DND-41 (cell line): ENCODE measurements around the gene KRTDAP.
A peak's percentile ranks its signal among the peaks of the same experiment; 100 is the strongest.

Experiments used
- ATAC-seq: fragments of 200-7000 bp; cut with Tn5 transposase; 3 replicates; pipeline ENCODE4 v1.9.1; 2021; ENCODE audit warnings: low read depth; ENCODE audit not compliant: insufficient read depth
- DNase-seq: peaks from one replicate; pipeline ENCODE4 v3.0.0-alpha.2; 2020
- H2AFZ ChIP-seq: 2 replicates; pipeline ENCODE4 v1.6.0; 2012; ENCODE audit warnings: low read depth, low read length
- H3K27ac ChIP-seq: 2 replicates; pipeline ENCODE4 v1.5.1; 2012; ENCODE audit warnings: low read length, inconsistent platforms
- H3K27me3 ChIP-seq: fragments of 200-600 bp; sonication (generic); 2 replicates; pipeline ENCODE4 v1.6.0; 2012; ENCODE audit warnings: low read length, mild to moderate bottlenecking, inconsistent platforms; ENCODE audit not compliant: insufficient read depth, poor library complexity
- H3K36me3 ChIP-seq: 2 replicates; pipeline ENCODE4 v1.5.1; 2012; ENCODE audit warnings: low read length, inconsistent platforms; ENCODE audit not compliant: insufficient read depth
- H3K4me1 ChIP-seq: 2 replicates; pipeline ENCODE4 v1.5.1; 2012; ENCODE audit warnings: mild to moderate bottlenecking, low read length; ENCODE audit not compliant: insufficient read depth
- H3K4me2 ChIP-seq: 2 replicates; pipeline ENCODE4 v1.6.0; 2012; ENCODE audit warnings: mild to moderate bottlenecking, moderate library complexity, low read length, inconsistent platforms; ENCODE audit not compliant: insufficient read depth
- H3K4me3 ChIP-seq, 2 experiments: fragments of 200-600 bp in 1 of 2; shearing (Covaris generic) in 1 of 2; 2 replicates each; pipeline ENCODE4 v1.5.1; 2012 to 2016; ENCODE audit warnings: inconsistent platforms in 2 of 2, low read length in 2 of 2, mild to moderate bottlenecking in 2 of 2, low read depth in 1 of 2, moderate library complexity in 1 of 2
- H3K79me2 ChIP-seq: 2 replicates; pipeline ENCODE4 v1.6.0; 2012; ENCODE audit warnings: low read length, inconsistent platforms; ENCODE audit not compliant: insufficient read depth
- H3K9ac ChIP-seq: 2 replicates; pipeline ENCODE4 v1.6.0; 2012; ENCODE audit warnings: low read depth, mild to moderate bottlenecking, inconsistent platforms, low read length, moderate library complexity
- H3K9me3 ChIP-seq: 2 replicates; pipeline ENCODE4 v1.5.1; 2012; ENCODE audit warnings: low read length, moderate library complexity, mild to moderate bottlenecking, inconsistent platforms; ENCODE audit not compliant: insufficient read depth, severe bottlenecking
- H4K20me1 ChIP-seq: 2 replicates; pipeline ENCODE4 v1.6.0; 2012; ENCODE audit warnings: low read length; ENCODE audit not compliant: insufficient read depth
- EZH2 ChIP-seq: IDR thresholded peaks from 3 replicates; pipeline ENCODE4 v1.6.1; 2012; ENCODE audit warnings: borderline replicate concordance, low read depth, mild to moderate bottlenecking, moderate library complexity, low read length, inconsistent platforms; ENCODE audit not compliant: severe bottlenecking
- TF ChIP-seq, protein P1 (sequence below): IDR thresholded peaks from 2 replicates; pipeline ENCODE4 v1.5.1; 2012; ENCODE audit warnings: borderline replicate concordance, low read length, moderate library complexity, mild to moderate bottlenecking; ENCODE audit not compliant: poor library complexity, severe bottlenecking; ENCODE audit errors: extremely low read depth

Gene KRTDAP

DNA sequence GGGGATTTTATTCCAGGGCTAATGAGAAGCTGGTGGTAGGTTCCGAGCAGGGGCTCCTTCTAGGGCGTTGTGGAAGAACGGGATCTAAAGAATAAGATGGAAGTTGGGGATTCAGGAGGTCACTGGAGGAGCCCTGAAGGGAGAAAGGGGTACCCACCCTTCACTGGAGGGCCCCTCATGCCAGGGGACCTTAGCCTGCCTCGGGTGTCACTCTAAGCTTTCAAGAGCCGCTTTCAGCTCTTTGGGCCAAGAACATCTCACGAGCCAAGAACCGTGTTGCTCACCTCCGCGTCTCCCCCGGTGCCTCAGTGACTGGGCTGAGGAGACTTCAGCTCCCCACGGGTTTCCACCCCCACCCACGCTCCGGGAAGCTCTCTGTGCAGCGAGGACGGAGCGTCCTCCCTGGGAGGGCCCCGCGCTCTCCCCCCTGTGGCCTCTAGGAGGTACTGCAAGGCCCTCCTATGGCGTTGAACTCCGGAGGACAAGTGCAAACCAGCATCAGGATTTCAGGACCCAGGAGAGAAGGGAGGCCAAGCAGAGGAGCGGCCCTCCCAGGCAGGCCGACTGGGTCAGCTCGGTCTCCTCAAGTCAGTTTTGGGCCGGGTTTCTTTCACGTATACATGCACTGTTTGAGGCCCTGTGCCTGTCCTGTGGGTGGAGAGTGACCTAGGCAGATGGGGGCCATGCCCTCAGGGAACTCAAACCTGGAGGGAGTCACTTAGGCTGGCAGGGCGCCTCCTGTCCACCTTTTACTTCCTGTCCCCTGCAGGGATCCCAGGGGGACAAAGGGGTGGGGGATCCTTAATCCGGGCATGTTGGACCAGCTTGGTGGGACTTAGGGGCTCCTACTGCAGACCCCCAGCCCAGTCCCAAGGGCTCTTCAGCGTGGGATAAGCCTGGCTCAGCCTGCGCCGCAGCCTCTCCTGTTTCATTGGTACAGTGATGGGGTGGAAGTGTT, 5.1 kb upstream of the KRTDAP start:
- Histone ChIP-seq H3K27me3 (peaks cover 13% of the 10 kb centered on the region), H4K20me1 (no peaks in the 10 kb centered on the region), H2AFZ (peak overlapping the region; percentile 29; the same call in 1 of the 2 replicates), H3K36me3 (no peaks in the 10 kb centered on the region), H3K4me1 (peaks cover 5% of the 10 kb centered on the region), H3K4me2 (no peak overlapping the region), H3K27ac (no peak overlapping the region), H3K9ac (no peak overlapping the region), H3K79me2 (no peaks in the 10 kb centered on the region), H3K4me3 (no peak overlapping the region), H3K9me3 (no peaks in the 10 kb centered on the region)
- TF ChIP-seq EZH2: no peak
- TF ChIP-seq, protein P1, sequence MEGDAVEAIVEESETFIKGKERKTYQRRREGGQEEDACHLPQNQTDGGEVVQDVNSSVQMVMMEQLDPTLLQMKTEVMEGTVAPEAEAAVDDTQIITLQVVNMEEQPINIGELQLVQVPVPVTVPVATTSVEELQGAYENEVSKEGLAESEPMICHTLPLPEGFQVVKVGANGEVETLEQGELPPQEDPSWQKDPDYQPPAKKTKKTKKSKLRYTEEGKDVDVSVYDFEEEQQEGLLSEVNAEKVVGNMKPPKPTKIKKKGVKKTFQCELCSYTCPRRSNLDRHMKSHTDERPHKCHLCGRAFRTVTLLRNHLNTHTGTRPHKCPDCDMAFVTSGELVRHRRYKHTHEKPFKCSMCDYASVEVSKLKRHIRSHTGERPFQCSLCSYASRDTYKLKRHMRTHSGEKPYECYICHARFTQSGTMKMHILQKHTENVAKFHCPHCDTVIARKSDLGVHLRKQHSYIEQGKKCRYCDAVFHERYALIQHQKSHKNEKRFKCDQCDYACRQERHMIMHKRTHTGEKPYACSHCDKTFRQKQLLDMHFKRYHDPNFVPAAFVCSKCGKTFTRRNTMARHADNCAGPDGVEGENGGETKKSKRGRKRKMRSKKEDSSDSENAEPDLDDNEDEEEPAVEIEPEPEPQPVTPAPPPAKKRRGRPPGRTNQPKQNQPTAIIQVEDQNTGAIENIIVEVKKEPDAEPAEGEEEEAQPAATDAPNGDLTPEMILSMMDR: peak; percentile 99
- ATAC-seq (peak; percentile 96), DNase-seq (peak; percentile 65)

DNA sequence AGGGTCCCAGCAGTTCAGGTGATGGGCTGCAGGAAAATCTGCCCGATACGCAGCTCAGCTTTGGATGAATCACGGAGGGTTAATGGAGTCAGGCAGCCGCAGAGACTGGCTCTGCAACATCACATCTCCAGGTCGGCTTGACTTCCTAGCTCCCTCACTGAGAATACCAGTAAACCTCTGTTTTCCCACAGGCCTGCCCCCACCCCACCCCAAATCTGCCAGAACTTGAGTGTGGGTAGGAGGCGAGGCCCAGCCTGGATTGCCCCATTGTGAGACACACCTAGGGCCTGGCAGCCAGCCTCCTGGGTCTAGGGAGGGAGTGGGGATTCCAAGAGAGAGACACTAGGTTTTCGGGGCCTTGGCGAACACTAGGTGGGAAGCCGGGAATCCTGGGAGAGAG, 3.7 kb upstream of the KRTDAP start:
- Histone ChIP-seq H3K79me2 (no peaks in the 10 kb centered on the region), H4K20me1 (no peaks in the 10 kb centered on the region), H3K27me3 (peaks cover 20% of the 10 kb centered on the region), H3K27ac (no peak overlapping the region), H3K4me2 (no peak overlapping the region), H3K9ac (no peak overlapping the region), H3K4me3 (no peak overlapping the region), H3K4me1 (peaks cover 5% of the 10 kb centered on the region), H3K9me3 (no peaks in the 10 kb centered on the region), H3K36me3 (no peaks in the 10 kb centered on the region), H2AFZ (no peak overlapping the region)
- DNase-seq (no peak), ATAC-seq (no peak)
- TF ChIP-seq EZH2: no peak
- TF ChIP-seq, protein P1: no peak

DNA sequence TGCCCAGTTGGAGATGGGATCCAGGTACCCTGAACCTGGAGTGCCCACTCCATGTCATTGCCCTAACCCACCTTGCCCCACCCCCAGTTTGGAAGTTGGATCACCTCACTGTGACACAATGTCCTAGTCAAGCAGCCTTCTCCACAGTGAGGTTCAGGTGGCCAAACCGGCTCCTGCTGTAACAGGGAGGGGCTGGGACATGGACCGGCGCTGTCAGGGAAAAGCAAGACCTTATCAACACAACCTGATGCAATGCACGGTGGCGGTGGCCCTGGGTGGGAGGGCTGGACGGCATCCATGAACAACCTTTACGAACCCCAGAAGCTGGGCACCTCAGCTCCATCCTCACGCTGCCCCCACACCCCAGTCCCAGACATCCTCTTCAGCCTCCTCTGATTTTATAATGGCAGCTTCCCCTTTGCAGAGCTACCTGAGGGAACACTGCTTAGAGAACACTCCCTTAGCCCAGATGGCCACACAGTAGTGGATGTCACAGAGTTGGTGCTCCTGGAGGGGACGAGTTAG, 1.6 kb upstream of the KRTDAP start:
- H3K9ac ChIP-seq: no peak overlapping the region
- H3K27ac ChIP-seq: no peak overlapping the region
- H3K4me2 ChIP-seq: no peak overlapping the region
- no peaks in the 10 kb centered on the region for H3K36me3 ChIP-seq
- peaks cover 5% of the 10 kb centered on the region for H3K4me1 ChIP-seq
- no peak overlapping the region for H2AFZ ChIP-seq
- no peak overlapping the region for H3K4me3 ChIP-seq
- TF ChIP-seq, protein P1: no peak
- H4K20me1 ChIP-seq: no peaks in the 10 kb centered on the region
- no peak for DNase-seq
- H3K9me3 ChIP-seq: no peaks in the 10 kb centered on the region
- no peak for ATAC-seq
- peaks cover 24% of the 10 kb centered on the region for H3K27me3 ChIP-seq
- H3K79me2 ChIP-seq: no peaks in the 10 kb centered on the region
